NOMO-1 (cell line): ENCODE measurements around the gene ETV6.
"Not testable (repeated sequence)": the region's sequence is repeated elsewhere in the genome, so short reads cannot be mapped to it uniquely, and the experiment has no call there.

Experiments
- DNase-seq, 2 experiments: peaks; one replicate each; lab custom pipeline; 2025; ENCODE audit not compliant: unreplicated experiment in 2 of 2; lab: John Stamatoyannopoulos, UW

ETV6 gene

DNA sequence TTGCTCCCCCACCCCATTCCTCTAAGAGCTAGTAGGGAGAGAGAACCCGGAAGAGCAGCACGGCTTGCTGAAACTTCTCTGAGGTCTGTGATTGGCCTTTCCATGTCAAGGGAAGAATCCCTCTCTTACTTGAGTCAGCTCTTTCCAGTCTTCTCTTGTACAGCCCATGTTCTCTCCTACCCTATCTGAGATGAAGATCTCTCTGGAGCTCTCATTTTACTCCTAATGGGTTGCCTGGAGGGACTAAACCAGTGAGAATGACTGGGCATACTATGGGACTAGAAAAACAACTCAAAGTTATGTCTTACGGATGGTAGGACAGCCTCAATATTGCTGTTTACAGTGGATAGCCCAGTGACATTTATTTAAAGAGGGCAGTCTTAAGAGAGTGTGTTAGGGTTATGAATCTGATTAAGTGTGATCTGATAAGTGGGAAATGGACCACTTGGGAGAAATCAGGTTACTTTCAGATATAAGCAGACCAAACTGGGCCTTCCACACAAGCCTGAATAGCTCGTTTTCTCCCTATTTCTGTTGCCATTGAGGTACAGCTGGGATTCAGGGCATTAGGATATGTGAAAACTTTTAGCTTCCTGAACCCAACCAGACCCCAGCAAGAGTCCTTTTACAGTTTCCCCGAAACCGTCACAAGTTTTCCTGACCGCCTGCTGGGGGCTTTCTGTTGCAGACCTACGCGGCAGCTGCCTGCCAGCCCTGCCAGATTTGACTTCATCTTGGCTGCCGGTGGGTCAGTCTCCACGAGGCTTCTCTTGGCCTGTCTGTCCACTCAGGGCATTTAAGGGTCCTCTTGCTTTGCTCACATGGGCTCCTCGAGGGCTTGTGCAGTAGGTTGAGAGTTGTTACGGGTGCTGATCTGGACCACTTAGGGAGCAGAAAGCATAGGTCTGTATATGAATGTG is 16.9 kb downstream of the ETV6 start:
- DNase-seq: no peak

DNA sequence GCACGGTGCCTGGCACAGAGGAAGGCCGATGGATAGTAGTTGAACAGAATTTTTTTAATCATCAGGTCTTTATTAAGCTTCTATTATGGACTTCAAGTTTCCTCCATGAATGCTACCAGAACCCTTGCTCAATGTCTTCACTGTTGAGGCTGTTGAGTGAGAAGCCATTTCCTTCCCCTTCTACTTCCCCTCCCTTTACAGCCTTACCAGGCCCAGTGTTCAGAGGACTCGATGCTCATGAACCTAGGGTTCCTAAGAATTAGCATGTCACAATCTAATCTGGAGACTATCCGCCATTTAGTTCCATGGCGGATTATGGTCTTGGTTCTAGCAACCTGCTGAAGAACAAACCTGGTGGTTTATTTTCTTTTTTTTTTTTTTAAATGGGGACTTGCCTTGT is 17.7 kb downstream of the ETV6 start:
- DNase-seq: peak; percentile 25 to 59

DNA sequence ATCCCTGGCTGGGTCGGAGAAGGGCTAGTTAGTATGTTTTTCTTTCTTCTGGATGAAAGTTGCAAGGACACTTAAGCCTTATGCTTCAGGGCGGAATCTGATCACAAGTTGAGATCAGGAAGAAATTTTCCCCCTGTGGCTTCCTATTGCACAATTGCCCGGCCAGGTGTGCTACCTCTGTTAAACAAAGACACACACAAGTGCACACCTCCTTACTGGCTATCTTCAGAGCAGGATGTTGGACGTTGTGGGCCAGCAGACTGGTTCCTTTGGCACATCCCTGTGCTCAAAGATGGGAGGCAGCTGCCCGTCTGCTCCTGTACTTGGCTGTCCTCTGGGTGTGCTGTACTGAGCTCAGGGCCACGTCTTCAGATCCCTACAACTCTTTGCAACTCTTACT is 19.1 kb downstream of the ETV6 start:
- no peak for DNase-seq

DNA sequence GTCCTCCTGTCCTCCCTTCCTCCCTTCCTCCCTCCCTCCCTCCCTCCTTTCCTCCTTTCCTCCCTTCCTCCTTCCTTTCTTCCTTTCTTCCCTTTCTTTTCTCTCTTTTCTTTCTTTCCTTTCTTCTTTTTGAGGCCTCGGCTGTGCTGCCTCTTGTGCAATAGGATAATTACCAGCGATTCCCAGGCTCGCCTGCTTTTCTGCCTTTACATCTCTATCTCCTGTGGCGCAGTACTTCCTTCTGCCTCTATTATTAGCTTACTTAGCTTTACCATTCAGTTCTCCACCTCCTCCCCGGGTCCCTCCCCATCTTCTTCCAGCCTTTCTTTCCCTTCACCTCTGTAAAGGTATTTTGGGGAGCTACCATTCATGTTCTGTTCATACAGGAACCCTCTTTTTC is 19.9 kb downstream of the ETV6 start:
- peak; percentile 50 to 57 for DNase-seq

DNA sequence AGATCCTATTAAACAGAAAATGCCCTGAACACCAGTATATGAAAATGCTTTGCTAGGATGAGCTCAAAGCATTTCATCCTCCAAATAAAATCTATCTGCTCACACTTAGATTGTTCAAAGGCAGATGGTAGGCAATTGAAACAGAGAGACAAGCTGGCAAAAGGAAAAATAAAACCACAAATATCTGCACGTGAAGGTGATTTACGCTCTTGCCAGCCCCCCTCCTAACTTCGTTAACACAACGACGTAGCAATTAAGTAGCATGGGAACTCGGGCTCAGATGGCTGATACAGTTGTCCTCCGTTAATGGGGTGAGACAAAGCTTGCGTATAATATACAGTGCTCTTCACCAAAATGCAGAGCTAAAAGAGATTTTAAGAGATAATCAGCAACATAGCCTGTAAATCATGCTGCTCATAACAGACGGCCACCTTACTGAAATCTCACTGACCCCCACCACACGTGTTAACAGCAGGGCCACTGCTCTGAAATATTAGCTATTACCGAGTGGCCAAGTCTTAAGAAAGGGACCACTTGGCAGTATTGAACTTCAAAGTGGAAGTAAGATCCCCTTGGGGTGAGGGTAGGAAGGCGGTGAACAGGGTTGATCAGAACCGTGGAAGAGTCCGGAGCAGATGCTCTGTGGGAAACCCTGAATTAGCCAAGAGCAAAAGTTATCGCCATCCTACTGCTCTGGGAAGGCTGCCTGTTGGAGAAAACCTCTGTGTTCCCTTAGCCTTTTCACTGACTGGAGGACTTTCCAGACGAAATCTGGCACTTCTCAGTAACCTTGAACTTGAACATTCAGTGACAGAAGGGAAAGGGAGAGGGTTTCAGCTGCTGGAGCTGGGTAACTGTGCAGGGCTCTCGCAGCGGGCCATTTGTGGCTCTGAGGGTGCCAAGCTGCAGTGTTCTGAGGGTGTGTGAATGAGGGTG is 23.1 kb downstream of the ETV6 start:
- no peak for DNase-seq

DNA sequence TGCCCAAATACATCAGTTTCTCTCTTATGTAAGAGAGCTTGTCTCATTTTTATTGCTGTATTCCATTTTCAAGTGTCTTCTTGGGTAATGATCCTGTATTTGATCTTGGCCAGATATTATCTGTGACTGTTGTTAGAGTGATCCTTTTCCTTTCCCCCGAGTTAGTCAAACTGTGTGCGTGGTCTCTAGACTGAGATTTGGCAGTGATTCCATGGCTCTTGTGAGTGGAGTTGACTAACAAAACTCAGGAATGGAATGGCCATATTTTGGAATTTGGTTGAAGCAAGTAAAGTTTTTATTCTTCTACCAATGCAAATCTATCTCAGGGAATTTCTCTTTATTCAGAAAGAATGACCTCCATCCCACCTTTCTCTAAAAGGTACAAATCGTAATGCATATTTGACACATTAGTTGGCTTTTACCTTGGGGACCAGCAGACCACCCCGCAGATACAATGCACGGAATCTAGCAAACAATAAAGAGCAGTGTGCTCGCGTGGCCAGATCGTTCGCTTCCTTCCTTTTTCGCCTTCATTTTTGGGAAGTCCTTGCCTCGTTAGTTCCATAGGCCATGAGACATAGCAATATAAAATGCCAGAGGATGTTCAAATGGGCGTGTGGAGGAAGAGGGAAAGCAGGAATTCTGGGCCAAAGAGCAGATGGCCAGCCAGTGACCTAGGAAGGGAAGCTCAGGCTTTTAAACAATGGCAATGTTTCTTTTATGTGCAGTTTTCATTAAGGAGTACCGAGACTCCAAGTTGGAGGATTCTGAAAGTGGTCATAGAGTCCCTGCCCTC is 24.4 kb downstream of the ETV6 start:
- no peak for DNase-seq

DNA sequence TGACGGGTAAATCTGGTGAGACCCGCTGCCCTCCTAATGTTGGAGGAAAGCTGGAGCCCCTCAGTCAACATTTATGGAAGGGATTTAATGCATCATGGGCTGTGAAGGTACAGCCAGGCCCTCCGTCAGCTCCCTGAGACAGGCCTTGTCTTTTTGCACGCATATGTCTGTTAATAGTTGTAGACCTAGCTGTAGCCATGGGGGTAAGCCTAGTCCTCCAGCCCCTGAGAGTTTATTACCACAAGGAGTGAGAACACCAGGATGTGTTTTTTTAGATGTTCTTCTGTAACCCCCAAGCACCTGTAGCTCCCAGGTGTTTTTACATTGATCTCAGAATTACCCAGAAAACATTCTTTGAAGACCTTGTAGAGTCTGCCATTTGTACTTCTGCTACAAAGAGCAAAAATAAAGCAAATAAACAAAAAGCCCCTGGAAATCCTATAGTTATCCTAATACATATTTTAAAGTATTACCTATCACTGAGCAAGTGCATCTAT is 25.5 kb downstream of the ETV6 start:
- no peak for DNase-seq

- DNase-seq: no peak
Measured at GRCh38 chr12:11676052-11676451, 26.6 kb downstream of the ETV6 start.

DNA sequence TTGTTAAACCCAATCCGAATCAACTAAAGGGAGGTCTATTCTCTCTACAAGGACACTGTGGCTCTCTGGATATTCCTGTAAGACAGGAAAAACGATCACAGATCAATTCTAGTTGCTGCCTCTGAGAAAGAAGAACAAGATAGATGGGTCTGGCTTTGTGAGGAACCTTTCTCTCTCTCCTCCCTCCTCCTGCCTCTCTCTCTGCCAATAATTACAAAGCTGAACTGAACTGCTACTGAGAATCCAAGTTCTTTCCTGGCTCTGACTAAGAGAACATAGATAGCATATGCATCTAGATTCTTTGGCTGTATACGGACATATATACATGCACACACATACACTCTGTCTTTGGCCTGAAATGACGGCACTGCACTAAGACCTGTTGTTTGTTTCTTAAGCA is 27.6 kb downstream of the ETV6 start:
- no peak for DNase-seq

- DNase-seq: no peak
Measured at GRCh38 chr12:11677752-11678151, 28.3 kb downstream of the ETV6 start.

DNA sequence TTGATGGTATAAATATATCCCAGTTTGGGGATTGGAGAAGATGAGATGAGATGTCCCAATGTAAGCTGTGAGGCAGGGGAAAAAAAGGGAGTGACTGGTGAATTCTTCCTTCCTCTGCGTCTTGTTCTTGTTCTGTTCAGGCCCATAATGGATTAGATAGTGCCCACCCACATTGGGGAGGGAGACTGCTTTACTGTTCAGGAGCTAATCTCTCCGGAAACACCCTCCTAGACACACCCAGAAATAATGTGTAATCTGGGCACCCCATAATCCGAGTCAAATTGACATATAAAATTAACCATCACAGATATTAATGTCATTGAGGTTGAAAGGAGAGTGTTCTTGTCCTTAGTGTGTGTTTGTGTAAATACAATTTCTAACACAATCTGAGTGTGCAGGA is 29.3 kb downstream of the ETV6 start:
- DNase-seq: no peak

- no peak for DNase-seq
Measured at GRCh38 chr12:11681207-11681606, 31.7 kb downstream of the ETV6 start.

DNA sequence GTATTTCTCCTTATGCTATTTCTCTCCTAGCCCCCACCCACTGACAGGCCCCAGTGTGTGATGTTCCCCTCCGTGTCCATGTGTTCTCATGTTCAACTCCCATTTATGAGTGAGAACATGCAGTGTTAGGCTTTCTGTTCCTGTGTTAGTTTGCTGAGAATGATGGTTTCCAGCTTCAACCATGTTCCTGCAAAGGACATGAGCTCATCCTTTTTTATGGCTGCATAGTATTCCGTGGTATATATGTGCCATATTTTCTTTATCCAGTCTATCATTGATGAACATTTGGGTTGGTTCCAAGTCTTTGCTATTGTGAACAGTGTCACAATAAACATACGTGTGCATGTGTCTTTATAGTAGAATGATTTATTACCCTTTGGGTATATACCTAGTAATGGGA is 32.2 kb downstream of the ETV6 start:
- not testable (repeated sequence) for DNase-seq

GRCh38 chr12:11684393-11684792 is 34.9 kb downstream of the ETV6 start:
- peak in 1 of 2 experiments; percentile 10 for DNase-seq

- DNase-seq: no peak
Measured at GRCh38 chr12:11684811-11685210, 35.3 kb downstream of the ETV6 start.

GRCh38 chr12:11685316-11685715 is 35.8 kb downstream of the ETV6 start:
- DNase-seq: peak; percentile 10 to 55

DNA sequence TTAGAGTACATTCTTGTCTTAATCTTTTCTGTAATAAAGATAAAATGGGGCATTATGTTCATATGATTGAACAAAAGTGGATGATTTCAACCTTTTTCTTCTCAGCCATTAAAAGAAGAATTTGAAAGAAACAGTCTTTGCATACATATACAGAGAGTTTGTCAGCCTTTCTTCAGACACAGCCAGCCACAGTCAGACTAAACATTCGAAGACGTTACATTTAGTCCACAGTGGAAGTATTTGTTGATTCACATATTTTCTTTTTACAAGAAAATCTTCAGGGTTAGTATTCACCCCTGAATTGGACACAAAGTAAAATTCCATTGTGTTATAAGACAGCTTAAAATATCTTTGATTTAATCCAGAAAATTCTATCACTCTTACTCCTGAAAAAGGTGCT is 36.2 kb downstream of the ETV6 start:
- DNase-seq: no peak

GRCh38 chr12:11686120-11686519 is 36.6 kb downstream of the ETV6 start:
- DNase-seq: no peak

- DNase-seq: peak in 1 of 2 experiments; percentile 54
Measured at GRCh38 chr12:11687528-11687927, 38.1 kb downstream of the ETV6 start.

DNA sequence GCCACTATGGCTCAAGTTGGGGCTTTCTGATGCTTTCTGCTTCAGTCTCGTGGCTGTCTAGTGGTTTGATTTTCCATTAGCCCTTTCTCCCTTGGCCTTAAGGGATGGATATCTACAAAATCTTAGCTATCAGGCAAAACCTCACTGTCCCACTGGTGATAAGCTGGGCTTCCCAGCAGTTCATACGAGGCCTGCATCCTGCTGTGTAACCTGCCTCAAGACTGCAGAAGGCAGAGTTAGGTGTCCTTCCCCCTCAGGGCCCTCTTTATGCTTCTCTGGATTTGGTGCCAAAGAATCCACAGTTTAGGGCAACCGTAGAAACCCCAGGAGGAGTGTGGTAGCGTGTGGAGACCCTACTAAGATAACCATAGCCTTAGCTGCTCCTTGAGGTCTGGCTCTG is 38.9 kb downstream of the ETV6 start:
- no peak for DNase-seq

GRCh38 chr12:11688831-11689230 is 39.4 kb downstream of the ETV6 start:
- DNase-seq: no peak
